HepG2 (cell line): Measurements from ENCODE around the gene STX5. TPM values are rescaled to one million over a fixed set of nuclear protein-coding genes. Genes with fewer than 3 reads are reported as not detected.
A peak's percentile ranks its signal among the peaks of the same experiment; 100 is the strongest.

Experiments
- ATAD3A ChIP-seq: sonication (generic); formaldehyde crosslinking; IDR thresholded peaks from 2 replicates; pipeline ENCODE4 v1.4.0; 2020; ENCODE audit warnings: missing genetic modification reagents
- CAMTA2 ChIP-seq: sonication (generic); formaldehyde crosslinking; IDR thresholded peaks from 2 replicates; pipeline ENCODE4 v1.4.0; 2020; ENCODE audit warnings: mild to moderate bottlenecking, missing genetic modification reagents, borderline replicate concordance
- CENPBD1 ChIP-seq: sonication (generic); formaldehyde crosslinking; IDR thresholded peaks from 2 replicates; pipeline ENCODE4 v1.8.0; 2022; ENCODE audit warnings: missing genetic modification reagents, low read depth, mild to moderate bottlenecking, borderline replicate concordance
- DPF2 ChIP-seq: sonication (generic); formaldehyde crosslinking; IDR thresholded peaks from 2 replicates; pipeline ENCODE4 v1.4.0; 2020; ENCODE audit warnings: mild to moderate bottlenecking, low read depth, missing genetic modification reagents, borderline replicate concordance
- GTF3A ChIP-seq: sonication (generic); formaldehyde crosslinking; conservative IDR thresholded peaks from 2 replicates; pipeline ENCODE4 v1.4.0; 2020; ENCODE audit warnings: mild to moderate bottlenecking, missing genetic modification reagents
- HIC2 ChIP-seq: sonication (generic); formaldehyde crosslinking; IDR thresholded peaks from 2 replicates; pipeline ENCODE4 v1.9.0; 2022; ENCODE audit warnings: low read depth, missing genetic modification reagents
- MYC ChIP-seq: sonication (generic); formaldehyde crosslinking; IDR thresholded peaks from 2 replicates; pipeline ENCODE4 v1.9.0; 2021; ENCODE audit warnings: missing genetic modification reagents, borderline replicate concordance
- NFE2L1 ChIP-seq: sonication (generic); formaldehyde crosslinking; IDR thresholded peaks from 2 replicates; pipeline ENCODE4 v1.4.0; 2020; ENCODE audit warnings: missing genetic modification reagents, mild to moderate bottlenecking, borderline replicate concordance
- RNF2 ChIP-seq: fragments of 450-650 bp; conservative IDR thresholded peaks from 2 replicates; pipeline ENCODE4 v1.6.1; 2016; ENCODE audit warnings: low read depth
- SIX1 ChIP-seq: sonication (generic); formaldehyde crosslinking; IDR thresholded peaks from 2 replicates; pipeline ENCODE4 v1.4.0; 2020; ENCODE audit warnings: missing genetic modification reagents, borderline replicate concordance
- ZBTB33 ChIP-seq: sonication (generic); formaldehyde crosslinking; IDR thresholded peaks from 2 replicates; pipeline ENCODE4 v1.4.0; 2020; ENCODE audit warnings: missing genetic modification reagents
- ZC3H13 ChIP-seq: sonication (generic); formaldehyde crosslinking; IDR thresholded peaks from 2 replicates; pipeline ENCODE4 v1.8.1; 2023; ENCODE audit warnings: mild to moderate bottlenecking, missing genetic modification reagents, moderate library complexity
- ZFP36 ChIP-seq: fragments of 150-350 bp; IDR thresholded peaks from 2 replicates; pipeline ENCODE4 v1.6.1; 2018; ENCODE audit warnings: borderline replicate concordance, low read length, low read depth; ENCODE audit not compliant: partially characterized antibody
- ZNF24 ChIP-seq: fragments of 450-650 bp; IDR thresholded peaks from 2 replicates; pipeline ENCODE4 v1.6.1; 2017; ENCODE audit warnings: antibody characterized with exemption, mild to moderate bottlenecking
- ZNF609 ChIP-seq: sonication (generic); formaldehyde crosslinking; IDR thresholded peaks from 2 replicates; pipeline ENCODE4 v1.4.0; 2020; ENCODE audit warnings: mild to moderate bottlenecking, missing genetic modification reagents, borderline replicate concordance
- ZNF644 ChIP-seq: IDR thresholded peaks from 2 replicates; pipeline ENCODE4 v1.6.1; 2016; ENCODE audit warnings: low read depth
- ZNF841 ChIP-seq: sonication (generic); formaldehyde crosslinking; IDR thresholded peaks from 2 replicates; pipeline ENCODE4 v1.8.1; 2023; ENCODE audit warnings: missing genetic modification reagents, borderline replicate concordance
- polyA plus RNA-seq, 8 experiments: library from polyadenylated mRNA; depleted of rRNA in 3 of 8; stranded (reverse) in 7 of 8; unstranded in 1 of 8; fragments of >200 nt; fragmentation: Illumina TruSeq in 4 of 8; extraction: Trizol in 4 of 8; gene quantifications; 2 replicates each; pipeline versions ENCODE4 v1.2.1 to v1.2.3, GENCODE V29; 2011 to 2016; ENCODE audit warnings: low read depth in 4 of 8, missing spikeins in 1 of 8, mixed read lengths in 1 of 8; ENCODE audit not compliant: insufficient read depth in 1 of 8
- total RNA-seq, 5 experiments: library from RNA; depleted of rRNA; stranded (reverse); fragments of >200 nt; fragmentation: Illumina TruSeq; extraction: Trizol; gene quantifications; 2 replicates each; pipeline ENCODE4 v1.2.3, GENCODE V29; 2016; ENCODE audit warnings: low read depth in 1 of 5
- TF ChIP-seq, protein P1 (sequence below): sonication (generic); formaldehyde crosslinking; IDR thresholded peaks from 2 replicates; pipeline ENCODE4 v1.8.0; 2022; ENCODE audit warnings: missing genetic modification reagents, mild to moderate bottlenecking, inconsistent platforms, borderline replicate concordance

STX5 gene
- total and polyA plus RNA-seq, 2 of the 13 experiments (the other 11 are each of a cell fraction or from before 2014, with no cell fraction given), result 26.9 to 30.0 TPM

- TF ChIP-seq ZBTB33 (CRISPR knock-in tag) (0 out of 2 replicates have a peak, but pooled peaks have one; percentile 33), ZNF24 (no peak), CAMTA2 (peak; percentile 86), CENPBD1 (CRISPR knock-in tag) (no peak), ZC3H13 (CRISPR knock-in tag) (peak; percentile 89), ZNF841 (CRISPR knock-in tag) (no peak), ZNF609 (CRISPR knock-in tag) (no peak), MYC (CRISPR knock-in tag) (peak; percentile 78; the same call in 1 of the 2 replicates), RNF2 (no peak; the same call in 1 of the 2 replicates), NFE2L1 (CRISPR knock-in tag) (no peak), ZNF644 (CRISPR knock-in tag) (no peak), ATAD3A (CRISPR knock-in tag) (no peak), HIC2 (CRISPR knock-in tag) (peak; percentile 59; the same call in 1 of the 2 replicates), DPF2 (CRISPR knock-in tag) (no peak), SIX1 (CRISPR knock-in tag) (peak; percentile 50; the same call in 1 of the 2 replicates), GTF3A (CRISPR knock-in tag) (peak; percentile 63; the same call in 1 of the 2 replicates), ZFP36 (no peak)
- TF ChIP-seq, protein P1, sequence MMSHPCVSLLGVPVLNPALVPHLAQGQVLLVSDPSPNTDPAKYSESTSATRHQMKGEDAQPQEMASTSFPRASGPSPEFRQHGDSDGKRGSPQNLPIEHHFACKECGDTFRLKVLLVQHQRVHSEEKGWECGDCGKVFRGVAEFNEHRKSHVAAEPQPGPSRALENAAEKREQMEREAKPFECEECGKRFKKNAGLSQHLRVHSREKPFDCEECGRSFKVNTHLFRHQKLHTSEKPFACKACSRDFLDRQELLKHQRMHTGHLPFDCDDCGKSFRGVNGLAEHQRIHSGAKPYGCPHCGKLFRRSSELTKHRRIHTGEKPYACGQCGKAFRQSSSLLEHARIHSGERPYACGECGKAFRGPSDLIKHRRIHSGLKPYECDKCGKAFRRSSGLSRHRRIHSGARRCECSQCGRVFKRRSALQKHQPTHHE (CRISPR knock-in tag), result peak; percentile 74; the same call in 1 of the 2 replicates
Measured at GRCh38 chr11:62805076-62805892, 26.6 kb downstream of the STX5 start, which contains the start of gene NXF1 (continued).
